GM10248 (cell line): ENCODE measurements around the gene PECR.

Experiments used
- CTCF ChIA-PET: fragments of 300-600 bp; sonication (Branson Sonifier 250); formaldehyde crosslinking; extraction: SDS; loops from one replicate; lab custom pipeline; 2021; ENCODE audit warnings: antibody characterized with exemption; lab: Yijun Ruan, JAX
- POLR2A ChIA-PET: fragments of 350-650 bp; sonication (Branson Sonifier 250); formaldehyde crosslinking; extraction: SDS; loops from one replicate; lab custom pipeline; 2020; ENCODE audit warnings: antibody characterized with exemption; lab: Yijun Ruan, JAX
- DNase-seq: peaks from one replicate; pipeline ENCODE4 v3.0.0; 2012; ENCODE audit errors: extremely low spot score
- TF ChIP-seq, protein P1 (sequence below): IDR thresholded peaks from 2 replicates; pipeline ENCODE4 v1.5.1; 2012; ENCODE audit warnings: mild to moderate bottlenecking, low read depth; ENCODE audit errors: extremely low read depth, missing control alignments, control extremely low read depth

Gene PECR

DNA sequence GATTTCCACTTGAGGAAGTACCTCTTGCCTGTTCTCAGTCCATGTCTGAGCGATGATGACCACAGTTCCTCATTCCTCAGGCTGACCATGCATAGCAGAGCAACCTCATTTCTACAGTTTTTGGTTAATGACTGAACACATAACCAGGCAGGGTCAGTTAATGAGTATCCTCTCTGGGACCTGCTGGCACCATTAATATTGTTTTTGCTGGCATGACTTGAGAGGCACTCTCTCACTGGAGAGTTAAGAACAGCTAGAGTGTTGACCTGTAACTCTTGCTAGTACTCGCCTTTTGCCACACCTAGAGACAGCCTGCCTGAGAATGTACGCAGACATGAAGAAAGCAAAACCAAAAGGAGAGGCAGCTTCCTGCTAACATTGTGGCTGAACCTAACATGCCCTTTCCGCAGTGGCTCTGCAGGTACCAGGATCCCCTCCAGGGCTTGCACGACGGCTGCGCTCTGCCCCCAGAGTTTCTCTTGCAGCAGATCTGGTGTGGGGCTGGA, 23.9 kb downstream of the PECR start:
- CTCF ChIA-PET = interaction anchor here (0.6 to 5.2 kb wide), 9 partner anchors 10 to 55 kb away, joined by 3 to 39 read pairs (median 4); no protein-coding TSS in a partner anchor
- TF ChIP-seq, protein P1, sequence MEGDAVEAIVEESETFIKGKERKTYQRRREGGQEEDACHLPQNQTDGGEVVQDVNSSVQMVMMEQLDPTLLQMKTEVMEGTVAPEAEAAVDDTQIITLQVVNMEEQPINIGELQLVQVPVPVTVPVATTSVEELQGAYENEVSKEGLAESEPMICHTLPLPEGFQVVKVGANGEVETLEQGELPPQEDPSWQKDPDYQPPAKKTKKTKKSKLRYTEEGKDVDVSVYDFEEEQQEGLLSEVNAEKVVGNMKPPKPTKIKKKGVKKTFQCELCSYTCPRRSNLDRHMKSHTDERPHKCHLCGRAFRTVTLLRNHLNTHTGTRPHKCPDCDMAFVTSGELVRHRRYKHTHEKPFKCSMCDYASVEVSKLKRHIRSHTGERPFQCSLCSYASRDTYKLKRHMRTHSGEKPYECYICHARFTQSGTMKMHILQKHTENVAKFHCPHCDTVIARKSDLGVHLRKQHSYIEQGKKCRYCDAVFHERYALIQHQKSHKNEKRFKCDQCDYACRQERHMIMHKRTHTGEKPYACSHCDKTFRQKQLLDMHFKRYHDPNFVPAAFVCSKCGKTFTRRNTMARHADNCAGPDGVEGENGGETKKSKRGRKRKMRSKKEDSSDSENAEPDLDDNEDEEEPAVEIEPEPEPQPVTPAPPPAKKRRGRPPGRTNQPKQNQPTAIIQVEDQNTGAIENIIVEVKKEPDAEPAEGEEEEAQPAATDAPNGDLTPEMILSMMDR = no peak
- POLR2A ChIA-PET = no interaction called here
- DNase-seq = peak; percentile 78

DNA sequence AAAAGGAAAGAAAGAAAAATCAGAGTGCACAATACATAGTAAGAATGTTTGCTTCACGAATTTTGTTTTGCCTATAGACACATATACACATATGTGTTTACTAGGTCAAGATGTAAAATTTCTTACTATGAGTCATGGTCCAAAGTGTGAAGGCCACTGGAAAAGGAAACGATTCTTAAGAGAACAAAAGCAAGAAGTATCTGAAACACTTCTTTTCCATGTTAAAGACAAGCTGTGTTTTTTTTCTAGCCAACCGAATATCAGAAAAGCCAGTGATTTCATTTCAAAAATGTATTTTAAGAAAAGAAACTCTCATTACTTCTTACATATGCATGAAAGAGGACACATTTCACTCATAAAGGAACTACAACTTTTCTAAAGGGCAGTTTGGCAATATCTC, 24.9 kb downstream of the PECR start:
- TF ChIP-seq, protein P1 = no peak
- POLR2A ChIA-PET = interaction anchor here (0.6 kb wide), 1 partner anchor 62 kb away, joined by 5 read pairs; no protein-coding TSS in a partner anchor
- CTCF ChIA-PET = interaction anchor here (5.2 kb wide), 1 partner anchor 23 kb away, joined by 39 read pairs; no protein-coding TSS in a partner anchor
- DNase-seq = peak; percentile 42

DNA sequence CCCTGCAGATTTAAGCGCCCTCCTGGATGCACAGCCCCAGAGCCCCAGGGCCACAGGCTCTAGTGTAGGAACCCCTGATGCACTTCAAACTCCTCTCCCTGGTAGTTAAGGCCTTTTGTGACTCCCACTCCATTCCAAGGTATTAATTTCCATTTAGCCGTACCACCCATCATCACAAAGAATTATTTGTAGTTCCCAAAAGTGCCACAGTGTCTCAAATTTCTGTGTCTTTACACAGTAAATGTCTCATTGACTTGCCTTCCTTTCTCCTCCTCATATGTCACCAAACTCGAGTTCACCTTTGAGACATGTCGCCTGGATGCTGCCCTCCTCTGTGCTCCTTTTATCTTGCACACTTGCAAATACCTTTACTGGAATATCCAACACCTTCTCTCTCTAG, 25.9 kb downstream of the PECR start:
- no peak for DNase-seq
- TF ChIP-seq, protein P1 = no peak
- ChIA-PET POLR2A (no interaction called here), CTCF (interaction anchor here (1.1 to 5.2 kb wide), 2 partner anchors 22 to 32 kb away, joined by 4 to 39 read pairs; no protein-coding TSS in a partner anchor)

DNA sequence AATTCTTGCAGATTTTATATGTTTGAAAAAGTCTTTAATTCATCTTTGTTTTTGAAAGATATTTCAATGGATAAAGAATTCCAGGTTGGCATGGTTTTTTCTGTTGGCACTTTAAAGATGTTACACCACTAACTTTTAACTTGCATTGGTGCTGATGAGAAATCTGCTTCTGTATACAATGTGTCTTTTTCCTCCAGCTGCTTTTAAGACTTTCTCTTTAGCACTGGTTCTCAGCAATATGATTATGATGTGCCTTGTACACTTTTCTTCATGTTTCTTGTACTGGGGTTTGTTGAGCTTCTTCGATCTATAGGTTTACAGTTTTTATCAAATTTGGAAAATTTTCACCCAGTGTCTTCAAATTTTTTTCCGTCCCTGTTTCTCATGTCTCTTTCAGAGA, 29.2 kb downstream of the PECR start:
- TF ChIP-seq, protein P1 = no peak
- CTCF ChIA-PET = interaction anchor here (3.5 kb wide), 1 partner anchor 18 kb away, joined by 11 read pairs; no protein-coding TSS in a partner anchor
- POLR2A ChIA-PET = no interaction called here
- no peak for DNase-seq

DNA sequence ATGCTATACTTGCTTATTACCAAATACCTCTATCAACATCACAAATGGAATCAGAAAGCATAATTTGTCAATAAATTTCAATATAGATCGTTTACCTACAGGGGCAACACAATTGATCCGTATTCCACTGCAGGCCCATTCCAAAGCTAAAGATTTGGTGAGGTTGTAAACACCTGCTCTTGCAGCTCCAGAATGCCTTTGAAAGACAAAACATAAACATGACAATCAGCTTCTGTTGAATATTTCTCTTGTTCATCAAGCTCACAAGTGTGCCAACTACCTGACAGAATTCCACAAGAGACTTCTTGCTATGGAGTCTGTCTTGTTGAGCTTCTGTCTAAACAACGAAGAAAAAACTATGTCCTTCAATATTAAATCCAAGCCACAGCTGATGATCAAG, 30.3 kb downstream of the PECR start:
- TF ChIP-seq, protein P1 = no peak
- CTCF ChIA-PET = interaction anchor here (0.7 to 3.5 kb wide), 5 partner anchors 17 to 89 kb away, joined by 3 to 11 read pairs (median 3); partner anchors contain the start of gene XRCC5
- POLR2A ChIA-PET = no interaction called here
- DNase-seq = no peak

DNA sequence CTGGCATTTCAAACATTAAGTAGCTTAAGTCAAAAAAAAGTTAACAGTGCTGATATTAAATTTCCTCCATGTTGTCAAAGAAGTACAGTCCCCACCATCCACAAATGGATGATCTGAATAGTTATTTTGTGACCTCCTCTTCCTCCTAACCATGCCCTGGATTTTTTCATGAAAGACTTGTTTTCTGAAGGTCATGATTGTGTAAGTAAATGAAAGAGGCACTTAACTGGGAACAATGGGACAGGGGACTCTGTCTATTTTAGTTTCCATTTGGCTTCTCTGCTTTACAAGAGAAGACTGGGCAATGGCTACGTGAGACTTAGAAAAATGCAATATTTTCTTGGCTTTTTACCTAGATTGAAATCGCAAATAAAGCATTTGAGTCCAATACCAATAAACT, 32.2 kb downstream of the PECR start:
- ChIA-PET POLR2A (no interaction called here), CTCF (interaction anchor here (1.0 to 1.7 kb wide), 4 partner anchors 10 to 26 kb away, joined by 3 to 12 read pairs (median 4); no protein-coding TSS in a partner anchor)
- DNase-seq = no peak
- TF ChIP-seq, protein P1 = no peak
